OCI-LY3 (cell line): Measurements from ENCODE around the gene SYT10.
"Not testable (repeated sequence)": the region's sequence is repeated elsewhere in the genome, so short reads cannot be mapped to it uniquely, and the experiment has no call there.

Experiments used
- H2AFZ ChIP-seq: fragments of 200-600, 300-600 bp; shearing (Covaris generic); 2 replicates; pipeline ENCODE4 v1.6.0; 2014; ENCODE audit warnings: antibody characterized with exemption, low read depth, low read length
- H3K27ac ChIP-seq: fragments of 200-600, 300-600 bp; sonication (generic); 2 replicates; pipeline ENCODE4 v1.5.1; 2014; ENCODE audit warnings: mild to moderate bottlenecking, low read length, moderate library complexity, mixed read lengths
- H3K27me3 ChIP-seq: fragments of 200-600, 300-600 bp; sonication (generic); 2 replicates; pipeline ENCODE4 v1.6.1; 2014; ENCODE audit warnings: low read depth, low read length, mixed read lengths
- H3K36me3 ChIP-seq: fragments of 200-600, 300-600 bp; sonication (generic); replicated peaks from 2 replicates; pipeline ENCODE3; 2014; ENCODE audit warnings: low read depth, low read length, mixed read lengths
- H3K4me1 ChIP-seq: fragments of 300-600, 200-600 bp; sonication (generic); 2 replicates; pipeline ENCODE4 v1.6.1; 2014; ENCODE audit warnings: low read length, mixed read lengths
- H3K4me2 ChIP-seq: fragments of 200-600, 300-600 bp; sonication (generic); 2 replicates; pipeline ENCODE4 v1.6.1; 2014; ENCODE audit warnings: low read length, mixed read lengths
- H3K4me3 ChIP-seq: fragments of 300-600, 200-600 bp; sonication (generic); 2 replicates; pipeline ENCODE4 v1.5.1; 2014; ENCODE audit warnings: antibody characterized with exemption, mild to moderate bottlenecking, low read length, moderate library complexity
- H3K79me2 ChIP-seq: fragments of 300-600, 200-600 bp; shearing (Covaris generic); 2 replicates; pipeline ENCODE4 v1.6.1; 2014; ENCODE audit warnings: mild to moderate bottlenecking, low read length, mixed read lengths
- H3K9ac ChIP-seq: fragments of 300-600, 200-600 bp; shearing (Covaris generic); 2 replicates; pipeline ENCODE4 v1.6.0; 2014; ENCODE audit warnings: mild to moderate bottlenecking, low read length, moderate library complexity
- H3K9me3 ChIP-seq: fragments of 200-600, 300-600 bp; shearing (Covaris generic); 2 replicates; pipeline ENCODE4 v1.6.1; 2014; ENCODE audit warnings: low read length, mixed read lengths; ENCODE audit not compliant: insufficient read depth
- H4K20me1 ChIP-seq: fragments of 200-600, 300-600 bp; sonication (generic); 2 replicates; pipeline ENCODE4 v1.6.1; 2016; ENCODE audit warnings: low read length, mixed read lengths; ENCODE audit not compliant: insufficient read depth
- EZH2phosphoT487 ChIP-seq: fragments of 200-600 bp; shearing (Covaris generic); IDR thresholded peaks from 2 replicates; pipeline ENCODE4 v1.6.1; 2018; ENCODE audit warnings: antibody characterized with exemption, mixed run types, low read depth
- TF ChIP-seq, protein P1 (sequence below): fragments of 200-600, 300-600 bp; sonication (generic); IDR thresholded peaks from 2 replicates; pipeline ENCODE4 v1.5.1; 2014; ENCODE audit warnings: antibody characterized with exemption, low read length, low read depth

Gene SYT10

DNA sequence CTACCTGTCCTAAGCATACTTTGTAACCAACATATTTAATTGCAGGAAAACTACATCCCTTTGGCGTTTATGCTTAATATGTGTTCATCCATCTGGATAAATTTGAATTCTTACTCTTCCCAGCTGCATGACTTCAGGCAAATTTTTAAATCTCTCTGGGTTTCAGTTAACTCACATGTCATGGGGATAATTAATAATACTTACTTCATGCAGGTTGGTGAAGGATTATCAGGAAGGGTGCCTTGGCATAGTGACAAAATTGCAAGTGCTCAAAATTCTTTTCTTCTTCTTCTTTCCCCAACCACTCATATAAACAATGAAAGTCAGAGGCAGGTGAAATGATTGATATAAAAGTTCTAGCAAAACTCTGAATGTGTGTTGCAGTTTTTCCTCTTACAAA lies 15.9 kb downstream of the SYT10 start:
- Histone ChIP-seq H4K20me1 (no peaks in the 10 kb centered on the region), H3K27me3 (no peaks in the 10 kb centered on the region), H3K4me2 (no peak overlapping the region), H3K79me2 (no peaks in the 10 kb centered on the region), H2AFZ (no peak overlapping the region), H3K4me3 (no peak overlapping the region), H3K9me3 (no peaks in the 10 kb centered on the region), H3K4me1 (peaks cover 13% of the 10 kb centered on the region), H3K9ac (no peak overlapping the region), H3K27ac (no peak overlapping the region), H3K36me3 (no peaks in the 10 kb centered on the region)
- TF ChIP-seq, protein P1, sequence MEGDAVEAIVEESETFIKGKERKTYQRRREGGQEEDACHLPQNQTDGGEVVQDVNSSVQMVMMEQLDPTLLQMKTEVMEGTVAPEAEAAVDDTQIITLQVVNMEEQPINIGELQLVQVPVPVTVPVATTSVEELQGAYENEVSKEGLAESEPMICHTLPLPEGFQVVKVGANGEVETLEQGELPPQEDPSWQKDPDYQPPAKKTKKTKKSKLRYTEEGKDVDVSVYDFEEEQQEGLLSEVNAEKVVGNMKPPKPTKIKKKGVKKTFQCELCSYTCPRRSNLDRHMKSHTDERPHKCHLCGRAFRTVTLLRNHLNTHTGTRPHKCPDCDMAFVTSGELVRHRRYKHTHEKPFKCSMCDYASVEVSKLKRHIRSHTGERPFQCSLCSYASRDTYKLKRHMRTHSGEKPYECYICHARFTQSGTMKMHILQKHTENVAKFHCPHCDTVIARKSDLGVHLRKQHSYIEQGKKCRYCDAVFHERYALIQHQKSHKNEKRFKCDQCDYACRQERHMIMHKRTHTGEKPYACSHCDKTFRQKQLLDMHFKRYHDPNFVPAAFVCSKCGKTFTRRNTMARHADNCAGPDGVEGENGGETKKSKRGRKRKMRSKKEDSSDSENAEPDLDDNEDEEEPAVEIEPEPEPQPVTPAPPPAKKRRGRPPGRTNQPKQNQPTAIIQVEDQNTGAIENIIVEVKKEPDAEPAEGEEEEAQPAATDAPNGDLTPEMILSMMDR: no peak
- no peak for TF ChIP-seq EZH2phosphoT487

DNA sequence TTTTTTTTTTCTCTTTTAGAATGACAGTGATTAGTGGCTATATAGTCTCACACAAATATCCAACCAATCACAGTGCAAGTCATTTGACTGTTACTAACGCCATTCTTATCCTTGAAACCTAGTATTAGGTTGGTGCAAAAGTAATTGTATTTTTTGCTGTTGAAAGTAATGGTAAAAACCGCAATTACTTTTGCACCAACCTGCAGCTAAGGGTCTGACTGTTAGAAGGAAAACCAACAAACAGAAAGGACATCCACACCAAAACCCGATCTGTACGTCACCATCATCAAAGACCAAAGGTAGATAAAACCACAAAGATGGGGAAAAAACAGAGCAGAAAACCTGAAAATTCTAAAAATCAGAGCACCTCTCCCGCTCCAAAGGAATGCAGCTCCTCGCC lies 27.2 kb downstream of the SYT10 start:
- H3K9me3 ChIP-seq, H4K20me1 ChIP-seq, H3K79me2 ChIP-seq, H3K4me3 ChIP-seq, H3K4me1 ChIP-seq, H3K27me3 ChIP-seq, H3K9ac ChIP-seq, H3K4me2 ChIP-seq, H3K36me3 ChIP-seq, H2AFZ ChIP-seq, H3K27ac ChIP-seq: not testable (repeated sequence)

DNA sequence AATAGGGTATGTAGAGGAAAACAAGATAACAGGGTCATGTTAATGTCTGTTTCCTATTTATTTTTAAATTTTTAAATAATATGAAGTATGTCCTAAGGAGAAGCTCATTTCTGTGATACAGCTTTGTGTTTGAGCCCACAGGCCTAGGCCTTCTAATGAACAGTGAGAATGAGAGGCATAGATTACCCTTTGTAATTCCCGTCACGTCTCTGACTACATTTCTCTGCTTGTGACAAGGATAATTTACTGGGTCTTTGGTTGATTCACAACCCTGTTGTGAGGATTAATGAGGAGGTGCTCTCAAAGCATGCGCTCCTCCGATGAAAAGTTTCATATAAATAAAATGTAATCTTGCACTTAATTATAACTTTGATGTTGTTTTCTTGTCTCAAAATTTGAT lies 56.1 kb downstream of the SYT10 start:
- no peak overlapping the region for H2AFZ ChIP-seq

DNA sequence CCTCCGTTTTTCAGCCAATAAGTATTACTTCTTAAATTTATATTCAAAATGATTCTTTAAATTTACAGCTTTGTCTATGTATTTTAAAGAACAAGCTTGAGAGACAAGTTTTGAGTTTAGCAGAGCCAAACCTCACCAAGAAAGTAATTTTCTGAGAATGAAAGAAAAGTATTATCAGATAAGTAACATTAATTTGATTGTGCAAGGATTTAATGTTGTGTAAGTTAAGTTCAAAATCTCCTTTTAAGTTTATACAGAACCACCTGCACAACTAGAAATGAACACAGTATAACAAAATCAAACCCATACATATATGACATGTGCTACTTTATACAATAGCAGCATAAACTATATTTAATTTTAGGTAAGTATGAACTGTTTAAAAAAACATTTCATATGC lies 63.5 kb downstream of the SYT10 start:
- no peaks in the 10 kb centered on the region for H3K9me3 ChIP-seq
- no peak overlapping the region for H3K4me2 ChIP-seq
- no peak overlapping the region for H2AFZ ChIP-seq
- no peaks in the 10 kb centered on the region for H4K20me1 ChIP-seq
- H3K36me3 ChIP-seq: no peaks in the 10 kb centered on the region
- no peaks in the 10 kb centered on the region for H3K79me2 ChIP-seq
- no peaks in the 10 kb centered on the region for H3K4me1 ChIP-seq
- H3K27ac ChIP-seq: no peak overlapping the region
- TF ChIP-seq, protein P1: no peak
- no peak overlapping the region for H3K9ac ChIP-seq
- no peak overlapping the region for H3K4me3 ChIP-seq
- H3K27me3 ChIP-seq: no peaks in the 10 kb centered on the region

More for the DNA sequence above, 56.1 kb downstream of the SYT10 start:
- no peak for TF ChIP-seq EZH2phosphoT487
- TF ChIP-seq, protein P1: no peak
- Histone ChIP-seq H3K27me3 (no peaks in the 10 kb centered on the region), H4K20me1 (no peaks in the 10 kb centered on the region), H3K4me2 (no peak overlapping the region), H3K4me1 (no peaks in the 10 kb centered on the region), H3K79me2 (no peaks in the 10 kb centered on the region), H3K9ac (no peak overlapping the region), H3K36me3 (no peaks in the 10 kb centered on the region), H3K4me3 (no peak overlapping the region), H3K27ac (no peak overlapping the region), H3K9me3 (no peaks in the 10 kb centered on the region)

DNA sequence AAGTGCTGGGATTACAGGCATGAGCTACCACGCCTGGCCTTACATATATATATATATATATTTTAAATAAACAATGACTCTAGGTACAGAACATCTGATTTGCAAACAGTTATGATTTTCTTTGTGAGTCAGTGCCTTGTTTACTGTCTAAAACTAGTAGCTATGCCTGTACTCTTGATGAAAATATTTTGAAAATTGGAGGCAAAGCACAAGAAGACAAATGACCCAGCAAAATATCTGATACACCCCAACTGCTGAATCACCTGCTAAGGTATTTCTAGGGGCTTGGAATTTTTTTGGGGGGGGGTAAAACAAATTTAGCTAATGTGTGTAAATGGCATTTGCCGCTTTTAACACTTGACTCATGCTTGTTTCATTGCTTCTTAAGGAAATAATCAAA lies 69.3 kb downstream of the SYT10 start:
- H3K4me1 ChIP-seq: no peaks in the 10 kb centered on the region
- TF ChIP-seq, protein P1: no peak
- TF ChIP-seq EZH2phosphoT487: no peak
- H3K9ac ChIP-seq: no peak overlapping the region
- H3K4me3 ChIP-seq: no peak overlapping the region
- no peaks in the 10 kb centered on the region for H3K36me3 ChIP-seq
- no peaks in the 10 kb centered on the region for H4K20me1 ChIP-seq
- H3K27me3 ChIP-seq: no peaks in the 10 kb centered on the region
- no peaks in the 10 kb centered on the region for H3K79me2 ChIP-seq
- H3K27ac ChIP-seq: no peak overlapping the region
- no peak overlapping the region for H3K4me2 ChIP-seq
- no peak overlapping the region for H2AFZ ChIP-seq
- H3K9me3 ChIP-seq: no peaks in the 10 kb centered on the region
